WTC11 (cell line): ENCODE data around the gene FGF1.

Source experiments
- CTCF ChIP-seq: fragments of 200-600 bp; IDR thresholded peaks from 2 replicates; pipeline ENCODE4 v1.8.0; 2022; ENCODE audit warnings: antibody characterized with exemption
- ESRRA ChIP-seq: sonication (generic); formaldehyde crosslinking; IDR thresholded peaks from 2 replicates; pipeline ENCODE4 v1.8.1; 2022; ENCODE audit warnings: mild to moderate bottlenecking, missing genetic modification reagents, borderline replicate concordance
- FOXJ3 ChIP-seq: sonication (generic); formaldehyde crosslinking; IDR thresholded peaks from 2 replicates; pipeline ENCODE4 v1.9.0; 2021; ENCODE audit warnings: missing genetic modification reagents, mild to moderate bottlenecking, borderline replicate concordance
- NFYB ChIP-seq: sonication (generic); formaldehyde crosslinking; conservative IDR thresholded peaks from 2 replicates; pipeline ENCODE4 v1.8.0; 2022; ENCODE audit warnings: low read depth, missing genetic modification reagents
- SMAD4 ChIP-seq: sonication (generic); formaldehyde crosslinking; IDR thresholded peaks from 2 replicates; pipeline ENCODE4 v1.8.0; 2022; ENCODE audit warnings: mild to moderate bottlenecking, missing genetic modification reagents
- USF2 ChIP-seq: sonication (generic); formaldehyde crosslinking; IDR thresholded peaks from 2 replicates; pipeline ENCODE4 v1.8.1; 2023; ENCODE audit warnings: mild to moderate bottlenecking, missing genetic modification reagents, moderate library complexity
- TF ChIP-seq, protein P1 (sequence below): sonication (generic); formaldehyde crosslinking; IDR thresholded peaks from 2 replicates; pipeline ENCODE4 v1.8.0; 2023; ENCODE audit warnings: missing genetic modification reagents

DNA sequence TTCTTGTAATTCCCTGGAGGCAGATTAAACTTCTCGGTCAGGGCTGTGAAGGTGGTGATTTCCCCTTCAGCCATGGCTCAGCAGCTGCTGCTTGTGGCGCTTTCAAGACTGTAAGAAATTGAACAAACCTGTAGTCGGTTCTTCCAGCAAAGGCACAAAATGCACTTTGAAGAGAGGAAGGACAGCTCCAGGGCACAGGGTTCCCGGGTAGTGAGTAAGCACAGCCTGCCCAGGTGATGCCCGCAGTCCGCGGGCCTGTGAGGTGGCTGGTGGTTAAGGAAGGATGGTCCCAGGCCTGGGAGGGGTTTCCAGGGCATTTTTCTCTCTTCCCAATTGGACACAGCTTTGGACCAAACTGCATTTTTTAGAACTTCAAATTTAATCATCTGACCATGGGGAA lies 71.8 kb downstream of the FGF1 start:
- TF ChIP-seq CTCF (no peak), USF2 (CRISPR knock-in tag) (no peak), FOXJ3 (CRISPR knock-in tag) (no peak), NFYB (CRISPR knock-in tag) (no peak), SMAD4 (no peak), ESRRA (CRISPR knock-in tag) (no peak)
- TF ChIP-seq, protein P1, sequence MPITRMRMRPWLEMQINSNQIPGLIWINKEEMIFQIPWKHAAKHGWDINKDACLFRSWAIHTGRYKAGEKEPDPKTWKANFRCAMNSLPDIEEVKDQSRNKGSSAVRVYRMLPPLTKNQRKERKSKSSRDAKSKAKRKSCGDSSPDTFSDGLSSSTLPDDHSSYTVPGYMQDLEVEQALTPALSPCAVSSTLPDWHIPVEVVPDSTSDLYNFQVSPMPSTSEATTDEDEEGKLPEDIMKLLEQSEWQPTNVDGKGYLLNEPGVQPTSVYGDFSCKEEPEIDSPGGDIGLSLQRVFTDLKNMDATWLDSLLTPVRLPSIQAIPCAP (CRISPR knock-in tag): no peak
